SH-SY5Y (cell line): ENCODE results near the gene C12orf56.

ENCODE experiments used
- GATA2 ChIP-seq: IDR thresholded peaks from 2 replicates; pipeline ENCODE4 v1.6.1; 2011; ENCODE audit warnings: mild to moderate bottlenecking, low read depth, low read length
- GATA3 ChIP-seq: IDR thresholded peaks from 2 replicates; pipeline ENCODE4 v1.6.1; 2011; ENCODE audit warnings: low read depth, mild to moderate bottlenecking, low read length, moderate library complexity

Gene C12orf56

DNA sequence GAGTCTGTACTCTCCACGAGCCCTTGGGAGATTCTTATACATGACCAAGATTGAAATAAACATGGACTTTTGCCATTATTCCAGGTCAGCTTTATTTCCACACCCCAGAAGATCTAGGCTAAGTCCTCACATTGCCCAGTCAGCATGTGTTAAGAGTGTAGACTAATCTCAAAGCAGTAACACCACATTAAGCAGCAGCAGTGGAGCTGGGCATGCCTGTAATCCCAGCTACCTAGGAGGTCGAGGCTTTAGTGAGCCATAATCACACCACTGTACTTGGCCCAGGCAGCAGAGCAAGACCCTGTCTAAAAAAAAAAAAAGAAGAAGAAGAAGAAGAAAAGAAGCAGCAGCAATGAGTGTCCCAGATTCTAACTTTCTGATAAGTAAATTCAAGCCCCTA lies 65.5 kb downstream of the C12orf56 start:
- TF ChIP-seq GATA2 (no peak), GATA3 (no peak)

GRCh38 chr12:64323476-64324225 lies 66.9 kb downstream of the C12orf56 start:
- no peak for TF ChIP-seq GATA3
- TF ChIP-seq GATA2, result no peak

DNA sequence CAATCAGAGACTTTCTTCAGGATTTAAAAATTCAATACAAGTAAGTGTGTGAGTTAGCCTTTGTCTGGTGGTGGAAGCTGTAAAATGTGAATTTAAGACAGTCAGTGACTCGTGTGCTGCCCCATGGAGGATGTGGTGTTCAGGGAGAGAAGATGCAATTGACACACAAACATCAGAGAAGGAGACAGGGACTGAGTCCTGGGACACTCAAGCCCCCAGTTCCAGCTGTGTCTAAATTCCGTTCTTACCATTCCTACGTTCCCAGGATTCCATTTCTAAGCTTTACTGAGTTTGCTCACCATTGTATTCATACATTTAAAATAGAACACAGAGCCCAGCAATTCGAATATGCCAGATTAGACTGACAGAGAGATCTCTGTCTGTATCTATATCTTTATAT lies 67.6 kb downstream of the C12orf56 start:
- TF ChIP-seq GATA3, result no peak
- TF ChIP-seq GATA2, result no peak

DNA sequence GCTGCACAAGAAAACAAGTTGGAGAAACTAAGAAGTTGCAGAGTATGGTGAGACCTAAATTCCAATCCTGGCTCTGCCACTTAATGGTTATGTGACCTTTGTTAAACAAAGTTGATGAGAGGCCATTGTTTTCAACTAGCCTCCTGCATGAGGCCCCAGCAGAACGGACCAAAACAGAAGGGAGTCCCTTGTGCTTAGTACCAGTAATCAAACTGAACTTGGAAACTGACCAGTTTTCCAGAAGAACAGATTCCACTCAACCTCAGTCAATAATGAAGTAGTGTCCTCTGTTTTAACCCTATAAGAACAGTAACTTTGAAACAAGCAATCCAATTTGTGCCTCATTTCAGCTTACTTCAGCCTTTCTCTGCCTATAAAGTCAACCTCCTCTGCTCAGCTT lies 69.9 kb downstream of the C12orf56 start:
- TF ChIP-seq GATA2, result no peak

DNA sequence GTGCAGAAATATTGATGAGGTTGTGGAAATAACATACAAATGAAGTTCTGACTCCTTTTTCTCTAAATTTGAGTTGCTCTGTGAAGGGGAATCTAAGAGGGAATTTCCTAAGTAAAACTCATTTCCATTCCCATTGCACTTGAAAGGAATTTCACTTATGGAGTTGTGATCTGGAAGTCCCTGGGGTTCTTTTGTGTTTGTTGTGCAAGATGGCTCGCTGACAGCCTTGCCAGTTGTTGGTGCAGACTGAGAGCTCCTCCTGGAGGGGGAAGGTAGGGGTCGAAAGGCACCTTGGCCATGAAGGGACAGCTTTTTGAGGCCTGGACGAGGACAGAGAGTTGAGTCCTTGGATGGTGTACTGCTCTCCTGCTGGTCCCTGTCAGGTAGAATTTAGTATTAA lies 72.0 kb downstream of the C12orf56 start:
- TF ChIP-seq GATA2, result no peak

- TF ChIP-seq GATA3 (no peak), GATA2 (no peak)
Observed at GRCh38 chr12:64311877-64312276, 78.7 kb downstream of the C12orf56 start.

- TF ChIP-seq GATA2, result no peak
- no peak for TF ChIP-seq GATA3
Observed at GRCh38 chr12:64304571-64304970, 86.0 kb downstream of the C12orf56 start.

- TF ChIP-seq GATA2 (no peak), GATA3 (no peak)
Observed at GRCh38 chr12:64299628-64300027, 90.9 kb downstream of the C12orf56 start.

DNA sequence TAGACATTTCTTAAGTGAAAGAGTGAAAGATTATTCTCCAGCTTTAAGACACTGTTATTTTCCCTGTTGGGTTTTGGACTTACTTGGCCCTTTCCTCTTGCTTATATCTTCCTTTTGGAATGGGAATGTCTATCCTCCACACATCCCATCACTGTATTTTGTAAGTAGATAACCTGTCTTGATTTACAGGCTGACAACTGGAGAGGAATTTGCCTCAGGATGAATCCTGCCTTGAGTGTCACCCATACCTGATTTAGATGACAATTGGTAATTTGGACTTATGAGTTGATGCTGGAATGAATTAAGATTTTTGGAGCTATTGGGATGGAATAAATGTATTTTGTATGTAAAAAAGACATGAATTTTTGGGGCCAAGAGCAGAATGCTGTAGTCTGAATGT lies 94.3 kb downstream of the C12orf56 start:
- TF ChIP-seq GATA3, result no peak
- no peak for TF ChIP-seq GATA2

- TF ChIP-seq GATA3, result no peak
- no peak for TF ChIP-seq GATA2
Observed at GRCh38 chr12:64293654-64294364, 96.7 kb downstream of the C12orf56 start.

DNA sequence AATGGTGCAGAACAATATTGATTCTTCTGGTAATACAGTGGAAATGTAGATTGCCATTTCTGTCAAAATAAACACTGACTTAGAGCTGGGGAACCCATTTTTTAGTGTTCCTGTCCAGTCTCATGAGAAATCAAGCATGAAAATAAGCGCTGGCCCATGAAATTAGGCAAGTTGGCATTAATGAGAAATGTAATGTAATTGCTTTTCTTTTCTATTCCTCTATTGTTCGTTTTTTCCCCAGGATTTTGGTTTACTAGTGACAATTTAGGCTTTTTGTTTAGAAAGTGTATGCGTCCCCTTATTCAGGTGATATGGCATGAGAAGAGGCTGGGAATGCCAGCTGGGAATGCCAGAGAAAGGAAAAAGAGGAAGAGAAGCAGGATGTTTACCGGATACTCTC lies 104.0 kb downstream of the C12orf56 start:
- TF ChIP-seq GATA2, result no peak
- no peak for TF ChIP-seq GATA3

DNA sequence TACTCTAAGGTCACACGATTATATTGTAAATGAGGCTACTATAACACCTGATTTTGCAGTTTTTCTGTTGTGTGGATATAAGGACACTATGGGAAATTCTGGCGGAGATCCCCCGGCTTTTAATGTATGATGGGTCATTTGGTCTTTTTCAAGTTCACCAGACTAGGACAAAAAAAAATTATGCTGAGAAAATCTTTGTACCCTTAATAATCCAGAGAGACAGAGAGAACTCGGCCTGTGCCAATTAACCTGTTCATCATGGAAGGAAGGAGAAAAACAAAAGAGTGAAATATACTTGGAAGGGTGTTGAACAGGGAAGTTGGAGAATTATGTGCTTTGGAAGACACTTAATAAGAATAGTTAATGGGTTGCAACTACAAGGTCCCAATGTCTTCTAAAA lies 106.3 kb downstream of the C12orf56 start:
- TF ChIP-seq GATA2 (no peak), GATA3 (no peak)

DNA sequence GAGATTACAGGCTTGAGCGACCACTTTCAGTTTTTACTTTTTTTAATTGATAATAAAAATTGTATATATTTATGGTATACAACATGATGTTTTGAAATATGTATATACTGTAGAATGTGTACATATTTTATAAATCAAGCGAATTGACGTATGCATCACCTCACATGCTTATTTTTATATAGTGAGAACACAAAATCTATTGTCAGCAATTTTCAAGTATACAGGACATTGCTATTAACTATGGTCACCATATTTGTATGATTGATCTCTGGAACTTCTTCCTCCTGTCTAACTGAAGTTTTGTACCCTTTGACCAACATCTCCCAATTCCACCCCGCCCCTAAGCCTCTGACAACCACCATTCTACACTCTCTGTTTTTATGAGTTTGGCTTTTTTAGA lies 112.1 kb downstream of the C12orf56 start:
- TF ChIP-seq GATA2, result no peak
- TF ChIP-seq GATA3, result no peak

DNA sequence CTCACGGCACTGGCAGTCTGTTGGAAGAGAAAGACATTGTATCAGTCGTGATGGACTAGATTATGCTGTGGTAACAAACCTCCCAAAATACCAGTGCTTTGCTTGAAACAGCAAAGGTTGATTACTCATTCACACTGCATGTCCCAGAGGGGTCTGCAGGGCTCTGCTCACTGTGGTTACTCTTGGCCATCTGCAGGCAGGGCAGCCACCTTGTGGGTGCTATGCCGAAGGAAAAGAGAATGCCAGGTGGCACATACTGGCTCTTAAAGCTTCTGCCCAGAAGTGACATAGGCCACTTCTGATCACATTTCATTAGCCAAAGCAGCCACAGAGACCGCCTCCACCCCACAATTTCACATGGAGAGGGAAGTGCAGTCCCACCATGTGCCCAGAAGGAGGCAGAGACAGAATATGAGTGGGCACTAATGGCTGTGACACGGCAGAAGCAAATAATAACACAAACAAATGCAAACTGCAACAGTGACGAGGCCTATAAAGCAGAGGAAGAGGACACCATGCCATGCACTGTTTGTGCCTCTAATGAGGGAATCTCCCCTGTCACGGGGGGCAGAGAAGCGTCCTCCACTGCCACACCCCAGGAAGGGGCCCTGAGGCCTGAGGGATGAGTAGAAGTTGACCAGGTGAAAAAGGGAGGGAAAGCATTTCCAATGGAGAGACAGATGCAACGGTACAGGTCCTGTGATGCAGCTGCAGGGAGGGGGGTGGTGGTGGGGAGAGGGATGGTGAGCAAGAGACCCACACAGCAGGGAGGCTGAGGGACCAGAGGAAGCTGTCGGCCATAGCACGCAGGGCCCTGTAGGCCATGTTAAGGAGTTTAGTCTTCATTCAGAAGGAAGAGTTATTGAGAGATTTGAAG lies 116.8 kb downstream of the C12orf56 start:
- TF ChIP-seq GATA3 (no peak), GATA2 (no peak)
